Measurements from ENCODE around the gene SMIM12. TPM values are rescaled to one million over a fixed set of nuclear protein-coding genes. Genes with fewer than 3 reads are reported as not detected.
A peak's percentile ranks its signal among the peaks of the same experiment; 100 is the strongest.

SMIM12 gene
- 35.4 TPM for polyA plus RNA-seq (2012; ENCODE audit: insufficient read length, low read depth)

DNA sequence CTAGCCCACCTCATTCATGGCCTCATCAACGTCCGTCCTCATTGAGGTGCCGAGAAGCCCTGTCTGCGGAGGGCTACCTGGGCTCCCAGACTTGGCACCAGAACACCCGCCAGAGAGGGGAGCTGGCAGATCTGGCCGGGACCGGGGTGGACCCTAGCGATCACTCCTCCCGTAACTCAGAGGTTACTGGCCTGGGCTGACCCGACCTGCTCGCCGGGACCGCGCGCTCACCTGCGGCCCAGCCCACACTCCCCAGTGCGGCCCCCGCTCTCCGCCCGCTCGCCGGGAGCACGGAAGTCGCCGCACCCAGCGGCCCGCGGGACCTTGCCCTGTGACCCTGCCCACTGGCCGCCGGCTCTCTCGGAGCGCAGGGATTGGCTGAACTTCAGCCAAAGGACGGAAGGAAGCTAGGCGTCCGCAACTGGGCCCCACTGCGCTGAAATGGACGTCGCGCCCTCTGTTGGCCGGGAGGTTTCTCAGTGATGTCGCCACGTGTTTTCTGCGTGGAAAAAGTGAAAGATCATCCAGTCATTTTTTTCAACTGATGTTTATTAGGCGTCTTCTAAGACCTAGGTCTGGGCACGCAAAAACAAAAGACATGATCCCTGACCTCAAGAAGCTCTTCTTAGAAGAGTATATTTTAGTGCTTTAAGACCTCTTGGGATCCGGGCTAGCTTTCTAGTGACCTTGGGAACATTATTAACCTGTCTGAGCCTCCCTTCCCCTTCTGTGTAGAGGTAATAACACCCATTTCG, at the start of gene SMIM12:
SMIM12 (minus strand) TSS at position 304 of the 755 bp plus-strand sequence. CDS start 3,772 bp downstream, outside the sequence.
- TF ChIP-seq SIN3A (IDR thresholded peaks at IDR 0.05; ENCODE audit: borderline replicate concordance, insufficient read depth, low read length) (peak; percentile 34; the same call in 1 of the 2 replicates), FOXP2 (optimal IDR thresholded peaks at IDR 0.05; ENCODE audit: borderline replicate concordance, extremely low read depth, extremely low read length, insufficient read depth) (peak; percentile 71), POLR2AphosphoS5 (IDR thresholded peaks at IDR 0.05; ENCODE audit: low read depth, low read length) (peak; percentile 87), TAF1 (IDR thresholded peaks at IDR 0.05; ENCODE audit: borderline replicate concordance, insufficient read depth, low read length) (peak; percentile 90), REST (IDR thresholded peaks at IDR 0.05; ENCODE audit: insufficient read depth in 1 of 2, low read depth in 2 of 2, low read length in 2 of 2) (peak; percentile 12 to 43; a peak in 1 of 4 replicates)

DNA sequence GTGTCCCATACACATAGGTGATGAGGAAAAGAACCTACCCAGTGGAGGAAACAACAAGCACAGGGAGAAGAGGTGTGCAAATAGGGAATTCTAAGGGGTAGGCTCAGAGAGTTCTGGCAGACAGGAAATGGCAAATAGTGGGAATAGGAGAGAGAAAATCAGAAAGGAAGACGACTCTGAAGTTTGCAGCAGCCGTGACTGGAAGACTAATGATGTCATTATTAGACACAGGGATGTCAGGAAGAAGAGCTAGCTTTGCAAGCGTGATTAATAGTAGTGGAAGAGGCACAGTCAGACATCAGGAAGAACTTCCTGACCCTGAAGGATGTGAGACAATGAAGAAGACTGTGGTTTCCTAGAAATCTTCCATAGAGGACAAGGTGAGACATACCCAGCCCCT, 48.8 kb upstream of the SMIM12 start:
- no peak for TF ChIP-seq TAF1 (IDR thresholded peaks at IDR 0.05; ENCODE audit: borderline replicate concordance, insufficient read depth, low read length)
- no peak for TF ChIP-seq REST (IDR thresholded peaks at IDR 0.05; ENCODE audit: insufficient read depth in 1 of 2, low read depth in 2 of 2, low read length in 2 of 2)
- no peak for TF ChIP-seq POLR2AphosphoS5 (IDR thresholded peaks at IDR 0.05; ENCODE audit: low read depth, low read length)
- no peak for TF ChIP-seq SIN3A (IDR thresholded peaks at IDR 0.05; ENCODE audit: borderline replicate concordance, insufficient read depth, low read length)
- no peak for TF ChIP-seq FOXP2 (optimal IDR thresholded peaks at IDR 0.05; ENCODE audit: borderline replicate concordance, extremely low read depth, extremely low read length, insufficient read depth)

DNA sequence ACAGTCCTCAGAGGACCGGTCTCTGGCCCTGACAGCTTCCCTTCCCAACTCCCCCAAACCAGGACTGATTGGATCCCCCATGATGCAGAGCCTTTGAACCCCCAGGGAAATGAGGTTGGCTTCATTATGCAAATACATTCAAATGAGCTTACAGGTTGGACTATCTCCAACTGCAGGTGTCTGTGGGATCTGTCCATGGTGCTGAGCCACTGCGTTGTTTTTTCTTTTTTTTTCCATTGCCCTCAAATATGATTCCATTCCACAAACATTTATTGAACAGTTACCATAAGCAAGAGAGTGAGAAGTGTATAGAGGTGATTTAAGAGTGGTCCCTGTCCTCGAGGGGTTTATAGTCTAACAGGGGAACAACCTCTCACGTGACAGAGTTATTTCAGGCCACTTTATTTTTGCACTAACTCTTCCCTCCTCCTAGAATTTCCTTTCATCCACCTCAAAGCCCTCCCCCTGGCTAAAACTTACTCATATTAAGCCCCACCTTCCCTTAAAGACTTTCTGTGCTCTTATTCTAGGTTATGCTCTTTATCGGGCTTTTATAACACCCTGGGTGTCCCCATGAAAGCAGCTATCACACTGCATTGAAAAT, 48.0 kb upstream of the SMIM12 start:
- TF ChIP-seq REST (IDR thresholded peaks at IDR 0.05; ENCODE audit: insufficient read depth in 1 of 2, low read depth in 2 of 2, low read length in 2 of 2) (peak; percentile 84 to 97), POLR2AphosphoS5 (IDR thresholded peaks at IDR 0.05; ENCODE audit: low read depth, low read length) (no peak)

DNA sequence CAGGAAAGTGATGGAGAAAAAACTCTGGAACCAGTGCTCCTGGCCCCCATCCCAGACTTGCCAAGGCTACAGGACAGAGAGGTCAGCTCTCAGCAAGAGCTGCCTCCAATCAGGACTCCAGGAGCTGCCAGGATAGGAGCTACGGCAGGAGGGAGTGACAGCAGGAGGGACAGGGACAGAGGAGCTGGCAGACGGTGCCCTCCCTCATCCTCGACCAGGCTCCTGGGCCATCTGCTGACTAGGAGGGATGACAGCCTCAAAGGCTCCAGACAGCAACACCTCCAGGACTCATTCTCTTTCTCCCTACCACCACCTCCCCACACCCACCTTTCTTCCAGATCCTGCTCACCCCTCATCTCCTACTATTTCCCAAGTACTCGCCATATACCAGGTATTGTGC, 47.2 kb upstream of the SMIM12 start:
- TF ChIP-seq FOXP2 (optimal IDR thresholded peaks at IDR 0.05; ENCODE audit: borderline replicate concordance, extremely low read depth, extremely low read length, insufficient read depth) (no peak), REST (IDR thresholded peaks at IDR 0.05; ENCODE audit: insufficient read depth in 1 of 2, low read depth in 2 of 2, low read length in 2 of 2) (no peak), TAF1 (IDR thresholded peaks at IDR 0.05; ENCODE audit: borderline replicate concordance, insufficient read depth, low read length) (no peak), POLR2AphosphoS5 (IDR thresholded peaks at IDR 0.05; ENCODE audit: low read depth, low read length) (no peak), SIN3A (IDR thresholded peaks at IDR 0.05; ENCODE audit: borderline replicate concordance, insufficient read depth, low read length) (no peak)

Data from PFSK-1 (cell line).